ENCODE measurements around the gene MYO9B.
A peak's percentile ranks its signal among the peaks of the same experiment; 100 is the strongest.
"Not testable (repeated sequence)": the region's sequence is repeated elsewhere in the genome, so short reads cannot be mapped to it uniquely, and the experiment has no call there.

Gene MYO9B

GRCh38 chr19:17171874-17172273, 96.3 kb downstream of the MYO9B start:
- no peak for DNase-seq

GRCh38 chr19:17172624-17173345, 97.2 kb downstream of the MYO9B start:
- DNase-seq = no peak

- no peak for DNase-seq
Measured at GRCh38 chr19:17178291-17178690, 102.7 kb downstream of the MYO9B start.

GRCh38 chr19:17180997-17181702, 105.6 kb downstream of the MYO9B start:
- no peak for DNase-seq

- DNase-seq = no peak
Measured at GRCh38 chr19:17183271-17183761, 107.7 kb downstream of the MYO9B start.

GRCh38 chr19:17183858-17184321, 108.3 kb downstream of the MYO9B start:
- DNase-seq = no peak

- no peak for DNase-seq
Measured at GRCh38 chr19:17184371-17184841, 108.8 kb downstream of the MYO9B start.

GRCh38 chr19:17185590-17185989, 110.0 kb downstream of the MYO9B start:
- DNase-seq = no peak

GRCh38 chr19:17191736-17192135, 116.2 kb downstream of the MYO9B start:
- DNase-seq = not testable (repeated sequence)

- DNase-seq = no peak
Measured at GRCh38 chr19:17192751-17193150, 117.2 kb downstream of the MYO9B start.

- DNase-seq = no peak
Measured at GRCh38 chr19:17194608-17195007, 119.0 kb downstream of the MYO9B start.

- no peak for DNase-seq
Measured at GRCh38 chr19:17195106-17195505, 119.5 kb downstream of the MYO9B start.

GRCh38 chr19:17196610-17197009, 121.0 kb downstream of the MYO9B start:
- DNase-seq = no peak

GRCh38 chr19:17197666-17198065, 122.1 kb downstream of the MYO9B start:
- DNase-seq = no peak

GRCh38 chr19:17200408-17201079, 125.0 kb downstream of the MYO9B start:
- DNase-seq = no peak

- DNase-seq = no peak
Measured at GRCh38 chr19:17202249-17202648, 126.7 kb downstream of the MYO9B start.

GRCh38 chr19:17202713-17203112, 127.1 kb downstream of the MYO9B start:
- no peak for DNase-seq

GRCh38 chr19:17205237-17206140, 129.9 kb downstream of the MYO9B start:
- peak in 24 of 51 donors; percentile 1 to 53 (median 17) for DNase-seq

GRCh38 chr19:17206736-17207581, 131.4 kb downstream of the MYO9B start:
- no peak for DNase-seq
